Subcutaneous abdominal adipose tissue (tissue), 5 donors: Measurements from ENCODE around the gene TNK2.
"Not testable (repeated sequence)": the region's sequence is repeated elsewhere in the genome, so short reads cannot be mapped to it uniquely, and the experiment has no call there.

Experiments used
- H3K27ac ChIP-seq: one replicate; pipeline ENCODE4 v1.7.0; 2013; ENCODE audit warnings: low read depth, mild to moderate bottlenecking, inconsistent platforms, low read length, moderate library complexity
- H3K27me3 ChIP-seq, 5 donors: one replicate each; pipeline ENCODE4 v1.7.0; 2013; ENCODE audit warnings: low read length in 5 of 5, inconsistent platforms in 1 of 5; ENCODE audit not compliant: control insufficient read depth in 5 of 5, insufficient read depth in 4 of 5
- H3K36me3 ChIP-seq, 5 donors: one replicate each; pipeline ENCODE4 v1.7.0; 2013; ENCODE audit warnings: low read length in 5 of 5; ENCODE audit not compliant: control insufficient read depth in 5 of 5, insufficient read depth in 5 of 5
- H3K4me1 ChIP-seq, 5 donors: one replicate each; pipeline ENCODE4 v1.7.0; 2013; ENCODE audit warnings: low read length in 5 of 5, mild to moderate bottlenecking in 3 of 5, moderate library complexity in 1 of 5; ENCODE audit not compliant: control insufficient read depth in 5 of 5, insufficient read depth in 5 of 5
- H3K4me3 ChIP-seq, 5 donors: one replicate each; pipeline ENCODE4 v1.7.0; 2013; ENCODE audit warnings: low read length in 5 of 5, low read depth in 1 of 5
- H3K9ac ChIP-seq, 5 donors: one replicate each; pipeline ENCODE4 v1.7.0; 2013; ENCODE audit warnings: low read length in 5 of 5, mild to moderate bottlenecking in 4 of 5, moderate library complexity in 3 of 5
- H3K9me3 ChIP-seq, 5 donors: one replicate each; pipeline ENCODE4 v1.7.0; 2013; ENCODE audit warnings: low read length in 5 of 5; ENCODE audit not compliant: control insufficient read depth in 5 of 5
- donor health status: healthy.
- donor health status: healthy.
- donor health status: healthy.
- donor health status: healthy.
- donor health status: healthy.

Gene TNK2

GRCh38 chr3:195909644-195910498 lies 1.5 kb upstream of the TNK2 start:
- Histone ChIP-seq H3K4me3 (peak overlapping the region; percentile 55 to 78 (median 74)), H3K27ac (no peak overlapping the region), H3K9me3 (no peaks in the 10 kb centered on the region), H3K9ac (peak overlapping the region in 4 of 5 donors; percentile 67 to 76 (median 72)), H3K4me1 (peaks cover 2 to 44% (median 37%) of the 10 kb centered on the region in 5 donors), H3K36me3 (no peaks in the 10 kb centered on the region), H3K27me3 (no peaks in the 10 kb centered on the region)

GRCh38 chr3:195908694-195909581 lies 587 bp upstream of the TNK2 start:
- H3K4me1 ChIP-seq, result peaks cover 2 to 44% (median 31%) of the 10 kb centered on the region in 5 donors
- no peaks in the 10 kb centered on the region for H3K27me3 ChIP-seq
- no peak overlapping the region for H3K27ac ChIP-seq
- H3K4me3 ChIP-seq, result peak overlapping the region in 4 of 5 donors; percentile 48 to 71 (median 60)
- H3K36me3 ChIP-seq, result no peaks in the 10 kb centered on the region
- peak overlapping the region in 4 of 5 donors; percentile 7 to 64 (median 42) for H3K9ac ChIP-seq
- no peaks in the 10 kb centered on the region for H3K9me3 ChIP-seq

DNA sequence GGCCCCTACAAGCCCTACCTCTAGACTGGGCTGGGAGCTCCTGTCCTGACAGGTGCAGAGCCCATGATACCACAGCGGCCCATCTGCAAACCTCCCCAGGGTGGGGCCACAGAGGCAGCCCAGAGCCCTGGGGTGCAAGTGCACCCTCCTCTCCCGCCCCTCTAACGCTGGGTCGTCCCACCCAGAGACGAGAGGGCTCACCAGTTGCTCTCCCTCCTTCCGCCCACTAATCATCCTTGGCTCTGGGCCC lies 742 bp downstream of the TNK2 start:
- no peaks in the 10 kb centered on the region for H3K27me3 ChIP-seq
- H3K27ac ChIP-seq, result no peak overlapping the region
- H3K4me1 ChIP-seq, result peaks cover 2 to 51% (median 31%) of the 10 kb centered on the region in 5 donors
- H3K9me3 ChIP-seq, result no peaks in the 10 kb centered on the region
- H3K9ac ChIP-seq, result peak overlapping the region in 3 of 5 donors; percentile 48 to 75 (median 64)
- no peaks in the 10 kb centered on the region for H3K36me3 ChIP-seq
- peak overlapping the region; percentile 48 to 76 (median 64) for H3K4me3 ChIP-seq

DNA sequence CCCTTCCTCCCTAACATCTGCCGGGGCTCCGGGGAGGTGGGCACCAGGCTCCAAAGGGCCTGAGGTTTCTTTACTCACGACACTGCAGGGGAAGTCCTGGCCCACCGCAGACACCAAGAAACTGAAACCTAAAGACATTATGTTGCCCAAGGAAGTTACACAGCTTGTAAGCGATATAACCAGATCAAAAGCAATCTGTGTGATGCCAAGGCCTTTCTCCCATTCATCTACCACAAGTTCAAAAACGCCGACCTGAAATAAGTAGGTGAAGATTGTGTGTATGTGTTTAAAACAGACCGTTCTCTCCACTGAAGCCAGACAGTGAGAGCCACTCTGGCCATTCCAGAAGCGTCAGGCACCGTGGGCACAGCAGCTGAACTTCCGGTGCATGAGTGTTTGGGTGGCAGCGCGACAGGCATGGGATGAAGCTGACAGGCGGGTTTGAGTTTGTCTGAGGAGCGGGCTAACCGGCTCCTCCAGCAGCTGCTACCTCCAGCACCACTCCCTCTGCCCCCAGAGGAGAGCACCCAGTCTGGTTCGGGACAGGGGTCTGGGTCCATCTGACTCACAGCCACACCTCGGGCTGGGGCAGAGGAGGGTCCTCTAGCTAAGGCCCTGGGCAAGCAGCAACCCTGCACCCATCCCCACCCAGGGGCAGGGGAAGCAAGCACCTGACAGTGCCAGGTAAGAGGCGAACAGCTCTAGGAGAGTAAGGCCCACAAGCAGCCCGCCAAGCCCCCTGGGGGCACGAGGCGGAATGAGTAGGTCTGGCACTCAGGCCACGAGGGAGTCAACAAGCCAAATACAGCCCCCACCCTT lies 1.3 kb downstream of the TNK2 start:
- Histone ChIP-seq H3K9ac (peak overlapping the region in 2 of 5 donors; percentile 48 to 75), H3K4me3 (peak overlapping the region in 4 of 5 donors; percentile 38 to 71 (median 52)), H3K36me3 (no peaks in the 10 kb centered on the region), H3K27ac (no peak overlapping the region), H3K9me3 (no peaks in the 10 kb centered on the region), H3K27me3 (no peaks in the 10 kb centered on the region), H3K4me1 (peaks cover 2 to 54% (median 33%) of the 10 kb centered on the region in 5 donors)

GRCh38 chr3:195905970-195906864 lies 2.1 kb downstream of the TNK2 start:
- H3K4me3 ChIP-seq, result peak overlapping the region in 4 of 5 donors; percentile 34 to 71 (median 43)
- no peaks in the 10 kb centered on the region for H3K36me3 ChIP-seq
- H3K9ac ChIP-seq, result peak overlapping the region in 1 of 5 donors; percentile 75
- peaks cover 4 to 63% (median 36%) of the 10 kb centered on the region in 5 donors for H3K4me1 ChIP-seq
- H3K27ac ChIP-seq, result no peak overlapping the region
- H3K9me3 ChIP-seq, result no peaks in the 10 kb centered on the region
- H3K27me3 ChIP-seq, result no peaks in the 10 kb centered on the region

GRCh38 chr3:195904368-195904767 lies 4.0 kb downstream of the TNK2 start:
- H3K36me3 ChIP-seq, result no peaks in the 10 kb centered on the region
- H3K9me3 ChIP-seq, result no peaks in the 10 kb centered on the region
- no peak overlapping the region for H3K27ac ChIP-seq
- no peak overlapping the region for H3K9ac ChIP-seq
- no peak overlapping the region for H3K4me3 ChIP-seq
- no peaks in the 10 kb centered on the region for H3K27me3 ChIP-seq
- H3K4me1 ChIP-seq, result peaks cover 4 to 69% (median 38%) of the 10 kb centered on the region in 5 donors

GRCh38 chr3:195903950-195904290 lies 4.4 kb downstream of the TNK2 start:
- no peak overlapping the region for H3K27ac ChIP-seq
- no peak overlapping the region for H3K4me3 ChIP-seq
- H3K9ac ChIP-seq, result no peak overlapping the region
- no peaks in the 10 kb centered on the region for H3K9me3 ChIP-seq
- no peaks in the 10 kb centered on the region for H3K36me3 ChIP-seq
- peaks cover 4 to 68% (median 38%) of the 10 kb centered on the region in 5 donors for H3K4me1 ChIP-seq
- H3K27me3 ChIP-seq, result no peaks in the 10 kb centered on the region

DNA sequence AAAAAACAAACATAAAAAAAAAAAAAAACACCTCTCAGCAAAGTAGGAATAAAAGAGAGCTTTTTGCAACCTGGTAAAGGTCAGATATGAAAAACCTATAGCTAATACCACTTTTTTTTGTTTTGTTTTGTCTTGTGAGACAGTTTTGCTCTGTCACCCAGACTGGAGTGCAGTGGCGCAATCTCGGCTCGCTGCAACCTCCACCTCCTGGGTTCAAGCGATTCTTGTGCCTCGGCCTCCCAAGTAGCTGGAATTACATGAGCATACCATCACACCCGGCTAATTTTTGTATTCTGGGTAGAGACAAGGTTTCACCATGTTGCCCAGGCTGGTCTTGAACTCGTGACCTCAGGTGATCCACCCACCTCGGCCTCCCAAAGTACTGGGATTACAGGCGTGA lies 5.7 kb downstream of the TNK2 start:
- H3K27ac ChIP-seq, H3K9me3 ChIP-seq, H3K4me3 ChIP-seq, H3K27me3 ChIP-seq, H3K36me3 ChIP-seq, H3K9ac ChIP-seq: not testable (repeated sequence)
- peaks cover 1 to 58% (median 28%) of the 10 kb centered on the region in 5 donors for H3K4me1 ChIP-seq
